HG03439 (cell line): Measurements from ENCODE around the gene EXD3.
"Not testable (repeated sequence)": the region's sequence is repeated elsewhere in the genome, so short reads cannot be mapped to it uniquely, and the experiment has no call there.

ENCODE experiments used
- ATAC-seq: cut with Tn5 transposase; IDR thresholded peaks from one replicate; pipeline ENCODE4 v1.9.1; 2021; ENCODE audit warnings: mild to moderate bottlenecking, moderate library complexity; ENCODE audit not compliant: unreplicated experiment

EXD3 gene

GRCh38 chr9:137264067-137264466, 158.9 kb downstream of the EXD3 start:
- no peak for ATAC-seq

- ATAC-seq = no peak
Observed at GRCh38 chr9:137263506-137263905, 159.5 kb downstream of the EXD3 start.

- no peak for ATAC-seq
Observed at GRCh38 chr9:137262909-137263285, 160.1 kb downstream of the EXD3 start.

- ATAC-seq = not testable (repeated sequence)
Observed at GRCh38 chr9:137262173-137262908, 160.6 kb downstream of the EXD3 start.
